ENCODE results near the gene RAB11FIP5. TPM values are rescaled to one million over a fixed set of nuclear protein-coding genes. Genes with fewer than 3 reads are reported as not detected.
A peak's percentile ranks its signal among the peaks of the same experiment; 100 is the strongest.

RAB11FIP5 gene
- total and polyA plus RNA-seq, 3 experiments from 2014 or later, result 2.7 to 10.4 (median 4.3) TPM

GRCh38 chr2:73107211-73107926, 5.4 kb downstream of the RAB11FIP5 start:
- H3K4me1 Mint-ChIP-seq, result peaks cover 39 to 51% (median 47%) of the 10 kb centered on the region in 3 donors
- peak overlapping the region in 4 of 7 donors; percentile 16 to 75 (median 30) for H3K4me3 Mint-ChIP-seq
- H3K36me3 Mint-ChIP-seq, result peaks cover 0 to 4% (median 0%) of the 10 kb centered on the region in 3 donors
- H3K27me3 Mint-ChIP-seq, result peaks cover 0 to 3% of the 10 kb centered on the region in 2 donors
- H3K27ac ChIP-seq (ENCODE audit: low read depth, low read length), result no peak overlapping the region
- no peaks in the 10 kb centered on the region for H3K9me3 Mint-ChIP-seq
- no peak overlapping the region for H3K4me3 ChIP-seq (ENCODE audit: low read length)
- H3K27me3 ChIP-seq (ENCODE audit: insufficient read depth, low read length, poor library complexity, severe bottlenecking), result no peaks in the 10 kb centered on the region
- H3K4me1 ChIP-seq (ENCODE audit: insufficient read depth, low read length), result peaks cover 12% of the 10 kb centered on the region
- peak in 1 of 5 donors; percentile 9 for DNase-seq
- no peaks in the 10 kb centered on the region for H3K9me3 ChIP-seq (ENCODE audit: low read length)
- POLR2A ChIA-PET, result no interaction called here
- peak overlapping the region in 5 of 8 donors; percentile 60 to 94 (median 85) for H3K27ac Mint-ChIP-seq
- no peaks in the 10 kb centered on the region for H3K36me3 ChIP-seq (ENCODE audit: insufficient read depth, low read length)
- CTCF ChIA-PET, result interaction anchor here (1.7 kb wide), 1 partner anchor 21 kb away, joined by 6 read pairs; no protein-coding TSS in a partner anchor

GRCh38 chr2:73106791-73107190, 6.0 kb downstream of the RAB11FIP5 start:
- Mint-ChIP-seq H3K27me3 (peaks cover 0 to 6% of the 10 kb centered on the region in 2 donors), H3K36me3 (peaks cover 0 to 4% (median 0%) of the 10 kb centered on the region in 3 donors), H3K4me1 (peaks cover 35 to 51% (median 45%) of the 10 kb centered on the region in 3 donors), H3K4me3 (peak overlapping the region in 1 of 7 donors; percentile 32), H3K9me3 (no peaks in the 10 kb centered on the region), H3K27ac (peak overlapping the region in 4 of 8 donors; percentile 5 to 94 (median 76))
- no peak overlapping the region for H3K4me3 ChIP-seq (ENCODE audit: low read length)
- no peaks in the 10 kb centered on the region for H3K27me3 ChIP-seq (ENCODE audit: insufficient read depth, low read length, poor library complexity, severe bottlenecking)
- ChIA-PET CTCF (interaction anchor here (1.7 kb wide), 1 partner anchor 21 kb away, joined by 6 read pairs; no protein-coding TSS in a partner anchor), POLR2A (no interaction called here)
- no peaks in the 10 kb centered on the region for H3K36me3 ChIP-seq (ENCODE audit: insufficient read depth, low read length)
- H3K4me1 ChIP-seq (ENCODE audit: insufficient read depth, low read length), result peaks cover 9% of the 10 kb centered on the region
- no peak for DNase-seq
- H3K9me3 ChIP-seq (ENCODE audit: low read length), result no peaks in the 10 kb centered on the region
- H3K27ac ChIP-seq (ENCODE audit: low read depth, low read length), result no peak overlapping the region

- POLR2A ChIA-PET, result no interaction called here
- no peaks in the 10 kb centered on the region for H3K4me1 ChIP-seq (ENCODE audit: insufficient read depth, low read length)
- no peak overlapping the region for H3K4me3 ChIP-seq (ENCODE audit: low read length)
- CTCF ChIA-PET, result no interaction called here
- Mint-ChIP-seq H3K4me1 (peaks cover 23 to 41% (median 32%) of the 10 kb centered on the region in 3 donors), H3K36me3 (peaks cover 0 to 4% (median 0%) of the 10 kb centered on the region in 3 donors), H3K4me3 (no peak overlapping the region), H3K27ac (peak overlapping the region in 2 of 8 donors; percentile 19 to 21), H3K9me3 (no peaks in the 10 kb centered on the region), H3K27me3 (peaks cover 0 to 7% of the 10 kb centered on the region in 2 donors)
- DNase-seq, result no peak
- no peaks in the 10 kb centered on the region for H3K36me3 ChIP-seq (ENCODE audit: insufficient read depth, low read length)
- H3K27ac ChIP-seq (ENCODE audit: low read depth, low read length), result no peak overlapping the region
- no peaks in the 10 kb centered on the region for H3K9me3 ChIP-seq (ENCODE audit: low read length)
- no peaks in the 10 kb centered on the region for H3K27me3 ChIP-seq (ENCODE audit: insufficient read depth, low read length, poor library complexity, severe bottlenecking)
These were observed 7.2 kb downstream of the RAB11FIP5 start for GRCh38 chr2:73105511-73105971.

- no peaks in the 10 kb centered on the region for H3K36me3 ChIP-seq (ENCODE audit: insufficient read depth, low read length)
- peak overlapping the region in 2 of 8 donors; percentile 20 to 73 for H3K27ac Mint-ChIP-seq
- no peak overlapping the region for H3K4me3 ChIP-seq (ENCODE audit: low read length)
- no peak overlapping the region for H3K4me3 Mint-ChIP-seq
- H3K4me1 Mint-ChIP-seq, result peaks cover 22 to 43% (median 29%) of the 10 kb centered on the region in 3 donors
- ChIA-PET POLR2A (no interaction called here), CTCF (no interaction called here)
- DNase-seq, result no peak
- no peaks in the 10 kb centered on the region for H3K9me3 ChIP-seq (ENCODE audit: low read length)
- H3K27me3 ChIP-seq (ENCODE audit: insufficient read depth, low read length, poor library complexity, severe bottlenecking), result no peaks in the 10 kb centered on the region
- H3K27me3 Mint-ChIP-seq, result peaks cover 0 to 7% of the 10 kb centered on the region in 2 donors
- H3K27ac ChIP-seq (ENCODE audit: low read depth, low read length), result no peak overlapping the region
- H3K36me3 Mint-ChIP-seq, result peaks cover 0 to 4% (median 0%) of the 10 kb centered on the region in 3 donors
- no peaks in the 10 kb centered on the region for H3K9me3 Mint-ChIP-seq
- H3K4me1 ChIP-seq (ENCODE audit: insufficient read depth, low read length), result no peaks in the 10 kb centered on the region
These were observed 7.8 kb downstream of the RAB11FIP5 start for GRCh38 chr2:73104933-73105332.

- Mint-ChIP-seq H3K4me3 (peak overlapping the region in 2 of 7 donors; percentile 15 to 63), H3K27me3 (peaks cover 0 to 6% of the 10 kb centered on the region in 2 donors), H3K4me1 (peaks cover 17 to 31% (median 22%) of the 10 kb centered on the region in 3 donors), H3K9me3 (no peaks in the 10 kb centered on the region), H3K27ac (peak overlapping the region in 4 of 8 donors; percentile 2 to 76 (median 28)), H3K36me3 (peaks cover 0 to 4% (median 0%) of the 10 kb centered on the region in 3 donors)
- POLR2A ChIA-PET, result no interaction called here
- H3K9me3 ChIP-seq (ENCODE audit: low read length), result no peaks in the 10 kb centered on the region
- no peaks in the 10 kb centered on the region for H3K36me3 ChIP-seq (ENCODE audit: insufficient read depth, low read length)
- H3K4me1 ChIP-seq (ENCODE audit: insufficient read depth, low read length), result no peaks in the 10 kb centered on the region
- H3K27me3 ChIP-seq (ENCODE audit: insufficient read depth, low read length, poor library complexity, severe bottlenecking), result no peaks in the 10 kb centered on the region
- H3K27ac ChIP-seq (ENCODE audit: low read depth, low read length), result no peak overlapping the region
- no peak overlapping the region for H3K4me3 ChIP-seq (ENCODE audit: low read length)
- no peak for DNase-seq
- CTCF ChIA-PET, result interaction anchor here (1.3 kb wide), 1 partner anchor 74 kb away, joined by 3 read pairs; no protein-coding TSS in a partner anchor
These were observed 9.7 kb downstream of the RAB11FIP5 start for GRCh38 chr2:73103018-73103542.

- ChIA-PET CTCF (interaction anchor here (1.3 kb wide), 1 partner anchor 76 kb away, joined by 3 read pairs; no protein-coding TSS in a partner anchor), POLR2A (no interaction called here)
- no peak overlapping the region for H3K27ac Mint-ChIP-seq
- Histone ChIP-seq H3K9me3 (ENCODE audit: low read length) (no peaks in the 10 kb centered on the region), H3K36me3 (ENCODE audit: insufficient read depth, low read length) (no peaks in the 10 kb centered on the region), H3K27ac (ENCODE audit: low read depth, low read length) (no peak overlapping the region), H3K4me1 (ENCODE audit: insufficient read depth, low read length) (no peaks in the 10 kb centered on the region), H3K27me3 (ENCODE audit: insufficient read depth, low read length, poor library complexity, severe bottlenecking) (no peaks in the 10 kb centered on the region), H3K4me3 (ENCODE audit: low read length) (no peak overlapping the region)
- H3K4me3 Mint-ChIP-seq, result no peak overlapping the region
- peaks cover 0 to 8% of the 10 kb centered on the region in 2 donors for H3K27me3 Mint-ChIP-seq
- peaks cover 5 to 20% (median 10%) of the 10 kb centered on the region in 3 donors for H3K4me1 Mint-ChIP-seq
- peak in 1 of 5 donors; percentile 13 for DNase-seq
- H3K36me3 Mint-ChIP-seq, result peaks cover 0 to 4% (median 0%) of the 10 kb centered on the region in 3 donors
- H3K9me3 Mint-ChIP-seq, result no peaks in the 10 kb centered on the region
These were observed 11.0 kb downstream of the RAB11FIP5 start for GRCh38 chr2:73101626-73102256.

- DNase-seq, result peak in 1 of 5 donors; percentile 15
- H3K27ac Mint-ChIP-seq, result no peak overlapping the region
- no peaks in the 10 kb centered on the region for H3K36me3 ChIP-seq (ENCODE audit: insufficient read depth, low read length)
- peaks cover 0 to 8% of the 10 kb centered on the region in 2 donors for H3K27me3 Mint-ChIP-seq
- POLR2A ChIA-PET, result no interaction called here
- H3K27ac ChIP-seq (ENCODE audit: low read depth, low read length), result no peak overlapping the region
- CTCF ChIA-PET, result no interaction called here
- no peaks in the 10 kb centered on the region for H3K9me3 ChIP-seq (ENCODE audit: low read length)
- H3K27me3 ChIP-seq (ENCODE audit: insufficient read depth, low read length, poor library complexity, severe bottlenecking), result no peaks in the 10 kb centered on the region
- no peaks in the 10 kb centered on the region for H3K4me1 ChIP-seq (ENCODE audit: insufficient read depth, low read length)
- no peak overlapping the region for H3K4me3 Mint-ChIP-seq
- no peaks in the 10 kb centered on the region for H3K9me3 Mint-ChIP-seq
- peaks cover 5 to 26% (median 10%) of the 10 kb centered on the region in 3 donors for H3K4me1 Mint-ChIP-seq
- no peak overlapping the region for H3K4me3 ChIP-seq (ENCODE audit: low read length)
- H3K36me3 Mint-ChIP-seq, result peaks cover 0 to 4% (median 0%) of the 10 kb centered on the region in 3 donors
These were observed 11.8 kb downstream of the RAB11FIP5 start for GRCh38 chr2:73100956-73101355.
